Neural progenitor cell (in vitro differentiated cells): ENCODE data around the gene PPP1R13L. TPM values are rescaled to one million over a fixed set of nuclear protein-coding genes. Genes with fewer than 3 reads are reported as not detected.

Experiments used
- DNase-seq: peaks from one replicate; pipeline ENCODE4 v3.0.0-alpha.2; 2016; ENCODE audit warnings: low spot score
- H2AFZ ChIP-seq: fragments of 200-600 bp; sonication (generic); replicated peaks from 2 replicates; pipeline ENCODE4 v1.6.1; 2016; ENCODE audit warnings: antibody characterized with exemption
- H3F3A ChIP-seq: fragments of 200-600 bp; sonication (generic); 2 replicates; pipeline ENCODE4 v1.6.1; 2016; ENCODE audit warnings: antibody characterized with exemption, low read depth
- H3K27ac ChIP-seq: fragments of 200-600 bp; sonication (generic); 2 replicates; pipeline ENCODE4 v1.5.1; 2016; ENCODE audit warnings: mild to moderate bottlenecking
- H3K27me3 ChIP-seq: fragments of 200-600 bp; sonication (generic); 2 replicates; pipeline ENCODE4 v1.6.1; 2016; ENCODE audit warnings: mild to moderate bottlenecking, moderate library complexity
- H3K36me3 ChIP-seq: fragments of 200-600 bp; sonication (generic); 2 replicates; pipeline ENCODE4 v1.5.1; 2016
- H3K4me1 ChIP-seq: fragments of 200-600 bp; sonication (generic); 2 replicates; pipeline ENCODE4 v1.6.1; 2016; ENCODE audit warnings: mixed run types
- H3K4me2 ChIP-seq: fragments of 200-600 bp; sonication (generic); 2 replicates; pipeline ENCODE4 v1.6.1; 2016
- H3K4me3 ChIP-seq: fragments of 200-600 bp; sonication (generic); 2 replicates; pipeline ENCODE4 v1.5.1; 2016
- H3K79me2 ChIP-seq: fragments of 200-600 bp; sonication (generic); 2 replicates; pipeline ENCODE4 v1.6.1; 2016; ENCODE audit warnings: low read depth
- H3K9ac ChIP-seq: fragments of 200-600 bp; sonication (generic); 2 replicates; pipeline ENCODE4 v1.6.1; 2016
- H3K9me3 ChIP-seq: fragments of 200-600 bp; sonication (generic); 2 replicates; pipeline ENCODE4 v1.5.1; 2016; ENCODE audit warnings: low read depth
- H4K20me1 ChIP-seq: fragments of 200-600 bp; sonication (generic); 2 replicates; pipeline ENCODE4 v1.6.1; 2016; ENCODE audit warnings: low read depth
- H3K27ac Mint-ChIP-seq: 3 replicates; pipeline ENCODE4 v1.8.0; 2021; ENCODE audit warnings: mixed read lengths
- H3K27me3 Mint-ChIP-seq: 2 replicates; pipeline ENCODE4 v1.8.0; 2022; ENCODE audit warnings: low read depth, mild to moderate bottlenecking, inconsistent platforms, moderate library complexity, mixed read lengths; ENCODE audit not compliant: insufficient read depth
- H3K36me3 Mint-ChIP-seq: 3 replicates; pipeline ENCODE4 v1.8.0; 2021; ENCODE audit warnings: mixed read lengths
- H3K4me1 Mint-ChIP-seq: 3 replicates; pipeline ENCODE4 v1.8.0; 2021; ENCODE audit warnings: mixed read lengths
- H3K4me3 Mint-ChIP-seq: 3 replicates; pipeline ENCODE4 v1.8.0; 2021; ENCODE audit warnings: mild to moderate bottlenecking, moderate library complexity, mixed read lengths
- H3K9me3 Mint-ChIP-seq: 3 replicates; pipeline ENCODE4 v1.8.0; 2020; ENCODE audit warnings: mixed read lengths
- CTCF ChIP-seq: fragments of 200-600 bp; sonication (generic); IDR thresholded peaks from 2 replicates; pipeline ENCODE4 v1.5.1; 2017; ENCODE audit warnings: antibody characterized with exemption, mild to moderate bottlenecking
- EZH2 ChIP-seq: fragments of 200-600 bp; sonication (generic); IDR thresholded peaks from 2 replicates; pipeline ENCODE4 v1.6.1; 2017; ENCODE audit warnings: antibody characterized with exemption, mild to moderate bottlenecking, moderate library complexity
- EZH2phosphoT487 ChIP-seq: fragments of 200-600 bp; sonication (generic); IDR thresholded peaks from 2 replicates; pipeline ENCODE4 v1.6.1; 2017; ENCODE audit warnings: antibody characterized with exemption
- total RNA-seq: library from RNA; depleted of rRNA; stranded (reverse); fragments of >200 nt; gene quantifications from 2 replicates; pipeline ENCODE4 v1.2.3, GENCODE V29; 2015; ENCODE audit warnings: low replicate concordance

Gene PPP1R13L
- total RNA-seq, 1 donor from 2014 or later = 2.9 TPM

GRCh38 chr19:45423033-45423588 is 18.2 kb upstream of the PPP1R13L start:
- no peak overlapping the region for H2AFZ ChIP-seq
- Mint-ChIP-seq H3K4me3 (peak overlapping the region; percentile 96), H3K27ac (peak overlapping the region; percentile 95), H3K9me3 (no peaks in the 10 kb centered on the region), H3K4me1 (peaks cover 30% of the 10 kb centered on the region), H3K36me3 (peaks cover 13% of the 10 kb centered on the region), H3K27me3 (peaks cover 4% of the 10 kb centered on the region)
- peaks cover 13% of the 10 kb centered on the region for H4K20me1 ChIP-seq
- DNase-seq = no peak
- H3F3A ChIP-seq = peaks cover 33% of the 10 kb centered on the region
- H3K36me3 ChIP-seq = no peaks in the 10 kb centered on the region
- H3K27ac ChIP-seq = no peak overlapping the region
- no peak for TF ChIP-seq CTCF
- TF ChIP-seq EZH2 = no peak
- no peak for TF ChIP-seq EZH2phosphoT487
- H3K4me3 ChIP-seq = peak overlapping the region; percentile 66
- H3K79me2 ChIP-seq = peaks cover 15% of the 10 kb centered on the region
- peak overlapping the region; percentile 97 for H3K4me2 ChIP-seq
- H3K9ac ChIP-seq = no peak overlapping the region
- H3K27me3 ChIP-seq = peaks cover under 1% of the 10 kb centered on the region
- peaks cover 5% of the 10 kb centered on the region for H3K4me1 ChIP-seq
- no peaks in the 10 kb centered on the region for H3K9me3 ChIP-seq

GRCh38 chr19:45421947-45422498 is 17.2 kb upstream of the PPP1R13L start:
- H3K4me3 Mint-ChIP-seq = peak overlapping the region; percentile 48
- Histone ChIP-seq H3K27ac (no peak overlapping the region), H3K9me3 (no peaks in the 10 kb centered on the region), H3K79me2 (peaks cover 15% of the 10 kb centered on the region), H4K20me1 (peaks cover 13% of the 10 kb centered on the region), H3F3A (peaks cover 26% of the 10 kb centered on the region), H2AFZ (no peak overlapping the region), H3K4me2 (no peak overlapping the region), H3K36me3 (no peaks in the 10 kb centered on the region), H3K27me3 (no peaks in the 10 kb centered on the region), H3K9ac (no peak overlapping the region), H3K4me3 (no peak overlapping the region), H3K4me1 (peaks cover 5% of the 10 kb centered on the region)
- peaks cover 29% of the 10 kb centered on the region for H3K4me1 Mint-ChIP-seq
- no peak for TF ChIP-seq EZH2phosphoT487
- TF ChIP-seq CTCF = no peak
- peaks cover 17% of the 10 kb centered on the region for H3K36me3 Mint-ChIP-seq
- H3K9me3 Mint-ChIP-seq = no peaks in the 10 kb centered on the region
- DNase-seq = no peak
- H3K27ac Mint-ChIP-seq = peak overlapping the region; percentile 17
- peaks cover 8% of the 10 kb centered on the region for H3K27me3 Mint-ChIP-seq

GRCh38 chr19:45420871-45421270 is 16.0 kb upstream of the PPP1R13L start:
- Mint-ChIP-seq H3K4me3 (peak overlapping the region; percentile 64), H3K9me3 (no peaks in the 10 kb centered on the region)

More at GRCh38 chr19:45420871-45421270, 16.0 kb upstream of the PPP1R13L start:
- H3K4me3 ChIP-seq = no peak overlapping the region
- H3K36me3 Mint-ChIP-seq = peaks cover 17% of the 10 kb centered on the region
- H3K27ac ChIP-seq = no peak overlapping the region
- peaks cover 8% of the 10 kb centered on the region for H3K27me3 Mint-ChIP-seq
- peaks cover 29% of the 10 kb centered on the region for H3K4me1 Mint-ChIP-seq
- H3K27ac Mint-ChIP-seq = peak overlapping the region; percentile 76
- no peaks in the 10 kb centered on the region for H3K9me3 ChIP-seq
- H3K79me2 ChIP-seq = peaks cover 15% of the 10 kb centered on the region
- H3K9ac ChIP-seq = no peak overlapping the region
- no peak overlapping the region for H3K4me2 ChIP-seq
- no peak for DNase-seq
- peaks cover 5% of the 10 kb centered on the region for H3K4me1 ChIP-seq
- no peak overlapping the region for H2AFZ ChIP-seq
- H3K36me3 ChIP-seq = no peaks in the 10 kb centered on the region
- TF ChIP-seq CTCF (no peak), EZH2phosphoT487 (no peak), EZH2 (no peak)
- peaks cover 13% of the 10 kb centered on the region for H4K20me1 ChIP-seq
- H3K27me3 ChIP-seq = no peaks in the 10 kb centered on the region
- H3F3A ChIP-seq = peaks cover 24% of the 10 kb centered on the region
